Tibial artery (tissue), 4 donors: ENCODE results near the gene RFLNA.
A peak's percentile ranks its signal among the peaks of the same experiment; 100 is the strongest.
"Not testable (repeated sequence)": the region's sequence is repeated elsewhere in the genome, so short reads cannot be mapped to it uniquely, and the experiment has no call there.

Experiments used
- DNase-seq, 2 donors: peaks; one replicate each; pipeline ENCODE4 v3.0.0-alpha.2; 2019
- H3K27ac ChIP-seq, 2 donors: fragments of 200-600 bp; sonication (generic) in 1 of 2; 1 replicate in 1 of 2; 2 replicates in 1 of 2; pipeline ENCODE4 v1.5.1; 2018 to 2019; ENCODE audit warnings: mild to moderate bottlenecking in 1 of 2
- H3K27me3 ChIP-seq, 2 donors: fragments of 200-600 bp; sonication (generic) in 1 of 2; one replicate each; pipeline versions ENCODE4 v1.5.1 to v1.6.0; 2016 to 2019
- H3K36me3 ChIP-seq, 3 donors: fragments of 200-600 bp; sonication (generic) in 2 of 3; one replicate each; pipeline ENCODE4 v1.5.1; 2016 to 2019; ENCODE audit warnings: mild to moderate bottlenecking in 2 of 3
- H3K4me1 ChIP-seq, 4 donors: fragments of 200-600 bp; sonication (generic) in 2 of 4; 1 replicate in 3 of 4; 2 replicates in 1 of 4; pipeline ENCODE4 v1.5.1; 2016 to 2019
- H3K4me3 ChIP-seq, 2 donors: fragments of 200-600 bp; sonication (generic) in 1 of 2; 1 replicate in 1 of 2; 2 replicates in 1 of 2; pipeline ENCODE4 v1.5.1; 2018 to 2019; ENCODE audit warnings: mild to moderate bottlenecking in 2 of 2
- H3K9me3 ChIP-seq, 3 donors: fragments of 200-600 bp; sonication (generic) in 1 of 3; one replicate each; pipeline ENCODE4 v1.5.1; 2016 to 2019
- CTCF ChIP-seq, 2 experiments: fragments of 200-600 bp in 1 of 2; fragments of 450-650 bp in 1 of 2; IDR thresholded peaks; one replicate each; pipeline ENCODE4 v1.5.1; 2017 to 2019; ENCODE audit warnings: antibody characterized with exemption in 2 of 2, mild to moderate bottlenecking in 1 of 2, moderate library complexity in 1 of 2
- intact Hi-C: fragments of 100-400 bp; cut with DNase I; formaldehyde crosslinking; loops from one replicate; pipeline ENCODE4 v1.15.0; 2023; ENCODE audit warnings: low total_unique reads

The RFLNA gene

GRCh38 chr12:124318278-124319020 is 23.6 kb downstream of the RFLNA start:
- H3K27ac ChIP-seq, result no peak overlapping the region
- peaks cover 0 to 12% (median 7%) of the 10 kb centered on the region in 4 donors for H3K4me1 ChIP-seq
- intact Hi-C loops, result no loop called here
- no peak overlapping the region for H3K4me3 ChIP-seq
- no peaks in the 10 kb centered on the region for H3K27me3 ChIP-seq
- TF ChIP-seq CTCF (IDR thresholded peaks at IDR 0.05), result no peak
- H3K36me3 ChIP-seq, result peaks cover 1 to 6% (median 2%) of the 10 kb centered on the region in 3 donors
- DNase-seq, result no peak
- peaks cover 0 to 2% (median 2%) of the 10 kb centered on the region in 3 donors for H3K9me3 ChIP-seq

DNA sequence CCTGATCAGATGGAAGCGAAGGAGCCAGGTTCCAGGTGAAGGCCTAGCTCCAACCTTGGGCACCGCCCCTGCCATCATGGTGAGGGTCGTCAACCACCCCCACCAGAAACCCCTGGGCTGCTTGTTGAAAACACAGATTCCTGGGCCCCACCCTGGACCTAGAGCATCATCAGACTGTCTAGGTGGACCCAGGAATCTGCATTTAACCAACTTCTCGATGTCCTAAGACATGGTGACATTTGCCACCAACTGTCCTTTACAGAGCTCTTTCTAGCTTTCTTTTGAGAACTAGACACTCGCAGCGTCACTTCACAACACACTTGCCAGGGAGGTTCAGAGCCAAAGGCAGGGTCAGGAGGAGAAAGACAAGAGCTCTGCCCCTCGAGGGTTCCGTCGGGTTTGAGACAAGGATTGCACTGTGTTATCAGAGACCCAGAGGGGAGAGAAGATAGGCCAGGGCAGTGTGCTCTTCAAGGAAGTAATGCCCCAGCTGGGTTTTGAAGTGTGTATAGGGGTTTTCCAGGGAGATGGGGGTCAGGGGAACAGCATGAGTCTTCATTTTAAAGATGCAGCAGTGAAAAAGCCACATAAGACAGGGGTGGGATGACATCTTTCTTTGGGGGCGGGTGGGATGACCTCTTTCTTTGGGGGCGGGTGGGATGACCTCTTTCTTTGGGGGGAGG is 24.6 kb downstream of the RFLNA start:
- no peak overlapping the region for H3K4me3 ChIP-seq
- no peaks in the 10 kb centered on the region for H3K27me3 ChIP-seq
- H3K9me3 ChIP-seq, result peaks cover 0 to 12% (median 11%) of the 10 kb centered on the region in 3 donors
- DNase-seq, result no peak
- TF ChIP-seq CTCF (IDR thresholded peaks at IDR 0.05), result no peak
- intact Hi-C loops, result loop anchor here (2.0 kb wide), 1 partner anchor 285 kb away; no protein-coding TSS in a partner anchor
- peaks cover 0 to 12% (median 7%) of the 10 kb centered on the region in 4 donors for H3K4me1 ChIP-seq
- H3K36me3 ChIP-seq, result peaks cover 12 to 17% (median 12%) of the 10 kb centered on the region in 3 donors
- H3K27ac ChIP-seq, result no peak overlapping the region

DNA sequence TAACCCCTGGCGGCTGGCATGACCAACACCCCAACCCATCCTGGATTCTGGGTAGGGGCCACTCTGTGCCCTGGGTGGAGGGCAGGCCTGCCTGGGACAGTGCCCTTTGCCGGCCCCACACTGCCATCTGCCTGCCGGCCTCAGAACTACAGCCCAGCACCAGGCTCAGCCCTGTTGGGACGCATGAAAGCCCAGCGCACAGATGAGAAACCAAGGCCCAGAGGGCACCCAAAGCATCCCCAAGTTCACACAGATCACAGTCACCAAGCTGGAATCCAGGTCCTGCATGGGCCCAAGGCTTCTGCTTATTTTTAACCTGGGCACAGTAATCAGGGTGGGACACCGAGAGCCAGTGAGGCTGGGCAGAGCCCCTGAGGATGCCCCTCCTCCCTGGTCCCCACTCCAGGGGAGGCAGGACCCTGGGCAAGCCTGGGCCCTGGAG is 26.2 kb downstream of the RFLNA start:
- TF ChIP-seq CTCF (IDR thresholded peaks at IDR 0.05), result peak; percentile 91 to 95
- peak; percentile 60 to 81 for DNase-seq
- Histone ChIP-seq H3K4me3 (no peak overlapping the region), H3K9me3 (peaks cover 0 to 15% (median 13%) of the 10 kb centered on the region in 3 donors), H3K27me3 (no peaks in the 10 kb centered on the region), H3K27ac (peak overlapping the region in 1 of 2 donors; percentile 13), H3K36me3 (peaks cover 26 to 32% (median 28%) of the 10 kb centered on the region in 3 donors), H3K4me1 (peaks cover 0 to 12% (median 7%) of the 10 kb centered on the region in 4 donors)
- intact Hi-C loops, result loop anchor here (2.0 kb wide), 1 partner anchor 286 kb away; no protein-coding TSS in a partner anchor

DNA sequence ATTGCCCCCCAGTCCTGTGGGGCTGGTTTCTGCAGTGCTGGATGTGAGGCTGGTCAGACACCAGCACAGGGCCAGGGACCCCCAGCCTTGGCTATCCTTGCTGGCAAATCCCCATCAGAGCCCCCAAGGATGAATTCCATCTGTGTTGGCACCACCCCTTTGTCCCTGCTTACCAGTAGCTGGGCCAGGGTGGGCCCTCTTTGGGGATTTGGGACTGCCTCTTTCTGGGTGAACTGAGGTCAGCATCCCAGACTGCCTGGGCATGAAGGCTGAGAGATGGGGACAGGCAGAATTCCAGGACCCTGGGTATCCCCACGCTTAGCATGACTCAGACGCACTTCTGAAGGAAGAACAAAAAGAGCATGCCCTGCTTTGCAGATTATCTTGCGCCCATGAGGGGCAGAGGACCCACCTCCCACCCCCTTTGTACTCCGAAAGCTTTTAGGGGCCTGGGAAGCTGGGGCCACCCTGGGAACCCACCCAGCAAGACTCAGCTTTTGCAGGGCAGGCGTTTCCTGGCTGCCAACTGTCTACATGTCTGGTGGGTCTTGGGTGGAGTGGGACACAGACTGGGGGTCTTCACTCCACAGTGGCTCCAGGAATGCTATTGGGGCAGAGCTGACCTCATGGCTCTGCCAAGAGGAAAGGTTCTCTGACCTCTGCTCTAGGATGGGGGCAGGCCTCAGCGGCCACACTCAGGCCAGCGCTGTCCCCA is 26.8 kb downstream of the RFLNA start:
- Histone ChIP-seq H3K27ac (peak overlapping the region in 1 of 2 donors; percentile 13), H3K4me3 (no peak overlapping the region), H3K4me1 (peaks cover 0 to 16% (median 11%) of the 10 kb centered on the region in 4 donors), H3K27me3 (no peaks in the 10 kb centered on the region), H3K9me3 (peaks cover 0 to 15% (median 13%) of the 10 kb centered on the region in 3 donors), H3K36me3 (peaks cover 29 to 39% (median 34%) of the 10 kb centered on the region in 3 donors)
- no peak for DNase-seq
- TF ChIP-seq CTCF (IDR thresholded peaks at IDR 0.05), result no peak
- intact Hi-C loops, result loop anchor here (2.0 kb wide), 1 partner anchor 287 kb away; no protein-coding TSS in a partner anchor

DNA sequence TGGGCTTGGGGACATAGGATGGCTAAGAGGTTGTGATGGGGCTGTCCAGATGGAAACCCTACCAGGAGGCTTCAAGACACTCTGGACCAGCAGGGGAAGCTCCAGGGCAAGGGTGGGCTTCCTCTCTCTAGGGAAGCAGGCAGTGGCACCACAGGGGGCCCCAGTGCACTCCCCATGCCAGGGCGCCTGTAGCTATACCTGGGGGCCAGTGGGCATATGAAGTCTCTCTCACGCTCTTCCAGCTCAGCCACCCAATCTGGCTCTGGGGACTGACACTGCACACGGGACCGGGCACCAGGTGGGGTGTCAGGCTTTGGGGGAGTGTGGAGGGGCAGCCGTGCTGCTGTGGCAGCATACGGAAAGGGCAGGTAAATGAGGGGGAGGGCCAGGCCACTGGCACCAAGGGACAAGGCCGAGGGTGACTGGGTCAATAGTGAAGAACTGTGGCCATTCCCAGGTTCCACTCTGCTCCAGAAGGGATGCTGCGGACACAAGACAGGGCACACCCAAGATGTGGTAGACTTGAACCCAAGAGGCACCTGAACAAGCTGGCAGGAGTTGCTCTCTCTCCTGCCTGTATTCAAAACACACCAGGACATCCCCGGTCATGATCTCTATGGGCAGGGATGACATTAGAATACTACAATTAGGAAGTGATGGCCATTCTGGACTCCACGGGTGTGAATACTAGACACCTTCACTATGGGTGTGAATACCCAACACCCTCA is 27.5 kb downstream of the RFLNA start:
- peaks cover 0 to 15% (median 13%) of the 10 kb centered on the region in 3 donors for H3K9me3 ChIP-seq
- H3K27me3 ChIP-seq, result no peaks in the 10 kb centered on the region
- TF ChIP-seq CTCF (IDR thresholded peaks at IDR 0.05), result no peak
- no peak overlapping the region for H3K27ac ChIP-seq
- H3K4me1 ChIP-seq, result peaks cover 0 to 23% (median 18%) of the 10 kb centered on the region in 4 donors
- peaks cover 29 to 46% (median 41%) of the 10 kb centered on the region in 3 donors for H3K36me3 ChIP-seq
- intact Hi-C loops, result no loop called here
- no peak overlapping the region for H3K4me3 ChIP-seq
- DNase-seq, result no peak

- H3K27me3 ChIP-seq, intact Hi-C loops: not testable (repeated sequence)
Measured at GRCh38 chr12:124322999-124323328, 28.1 kb downstream of the RFLNA start.

More at GRCh38 chr12:124322999-124323328, 28.1 kb downstream of the RFLNA start:
- DNase-seq, H3K27ac ChIP-seq, H3K4me3 ChIP-seq: not testable (repeated sequence)
- Histone ChIP-seq H3K36me3 (peaks cover 29 to 50% (median 41%) of the 10 kb centered on the region in 3 donors), H3K4me1 (peaks cover 0 to 28% (median 23%) of the 10 kb centered on the region in 4 donors), H3K9me3 (peaks cover 0 to 15% (median 13%) of the 10 kb centered on the region in 3 donors)
